ENCODE results near the gene HEXA. TPM values are rescaled to one million over a fixed set of nuclear protein-coding genes. Genes with fewer than 3 reads are reported as not detected.

Gene HEXA
- total RNA-seq (2021; fragmentation: NEBNext Ultra II Directional; extraction: Animal tissue kit (Norgen Biotek cat#: 25700)) (47.4 and 52.5 TPM in 2 replicates), polyA plus RNA-seq (2011; rRNA removed) (67.8 and 73.7 TPM in 2 replicates), polyA minus RNA-seq (2011; rRNA and poly(A)+ RNA removed) (46.6 and 65.2 TPM in 2 replicates)
- 65.7 TPM for polyA plus RNA-seq (2011; cell fraction: cytosol; rRNA removed)
- 151 TPM for polyA plus RNA-seq (2011; cell fraction: nucleus; rRNA removed)
- 41.8 to 62.0 TPM (median 54.5 TPM) in 4 replicates for polyA plus RNA-seq (2012, experiment 1 of 2)
- polyA plus RNA-seq (2012, experiment 2 of 2) = 52.2 TPM
- polyA plus RNA-seq (2013, experiment 1 of 2) = 82.8 TPM
- 76.7 TPM for polyA plus RNA-seq (2013, experiment 2 of 2)
- 36.3 TPM for polyA minus RNA-seq (2011; cell fraction: cytosol; rRNA and poly(A)+ RNA removed)
- 51.5 TPM for polyA minus RNA-seq (2011; cell fraction: nucleus; rRNA and poly(A)+ RNA removed)
- long read RNA-seq, experiment 1, full-length matches to known transcripts = 17 of 30 reads
- long read RNA-seq, experiment 1, partial matches to known transcripts = 9 of 30 reads
- long read RNA-seq, experiment 1, other reads (novel, unspliced or antisense) = 4 of 30 reads
- long read RNA-seq, experiment 2, full-length matches to known transcripts = 27 of 33 reads
- long read RNA-seq, experiment 2, partial matches to known transcripts = 0 of 33 reads
- long read RNA-seq, experiment 2, other reads (novel, unspliced or antisense) = 6 of 33 reads

GRCh38 chr15:72375846-72376581 lies at the start of gene HEXA:
HEXA (minus strand) TSS chr15:72376014; CDS start chr15:72375972, 42 bp downstream.
- Histone ChIP-seq H3K27ac (ENCODE audit: low read depth, low read length) (peak within 1 kb of the TSS; percentile 66), H3K79me1 (ENCODE audit: low read depth, low read length) (peaks cover 4% of the 10 kb centered on the region; the same call in 1 of the 2 replicates), H2BK12ac (ENCODE audit: low read depth, low read length) (no peak within 1 kb of the TSS; the same call in 1 of the 2 replicates), H4K91ac (replicated peaks; ENCODE audit: insufficient read length, low read length) (peak within 1 kb of the TSS; percentile 78), H4K8ac (ENCODE audit: extremely low read depth, insufficient read depth, low read length) (peak within 1 kb of the TSS; percentile 99; the same call in 1 of the 2 replicates), H3K23me2 (ENCODE audit: low read depth, low read length) (peaks cover 11% of the 10 kb centered on the region; the same call in 1 of the 2 replicates), H3K23ac (ENCODE audit: insufficient read length) (no peak within 1 kb of the TSS), H3K27me3 (replicated peaks in 1 of 4; ENCODE audit: control insufficient read depth in 3 of 4, extremely low read depth in 1 of 4, insufficient read depth in 3 of 4, low read length in 3 of 4) (no peaks in the 10 kb centered on the region), H3K18ac (ENCODE audit: extremely low read depth, low read length) (peak within 1 kb of the TSS; percentile 62; the same call in 1 of the 2 replicates), H3K4me2 (ENCODE audit: insufficient read depth in 1 of 2, low read depth in 2 of 2, low read length in 2 of 2) (peak within 1 kb of the TSS; percentile 64 to 94), H3K79me2 (ENCODE audit: control insufficient read depth in 1 of 2, insufficient read depth in 2 of 2, low read length in 2 of 2) (peaks cover 0 to 31% of the 10 kb centered on the region in 2 experiments; a peak in 2 of 4 replicates), H3K9ac (replicated peaks in 1 of 4; ENCODE audit: extremely low read depth in 1 of 4, low read depth in 3 of 4, low read length in 3 of 4) (peak within 1 kb of the TSS; percentile 66 to 88 (median 82)), H3K14ac (ENCODE audit: insufficient read length) (no peak within 1 kb of the TSS), H2AFZ (ENCODE audit: low read length) (peak within 1 kb of the TSS; percentile 77), H3K9me3 (ENCODE audit: insufficient read depth in 2 of 2, low read depth in 1 of 2, low read length in 1 of 2) (no peaks in the 10 kb centered on the region), H2BK120ac (replicated peaks; ENCODE audit: low read depth, low read length) (no peak within 1 kb of the TSS), H2BK15ac (ENCODE audit: low read length) (no peak within 1 kb of the TSS), H3K36me3 (ENCODE audit: control insufficient read depth in 2 of 4, insufficient read depth in 4 of 4, low read length in 3 of 4) (no peaks in the 10 kb centered on the region; a peak in 1 of 8 replicates), H3K4ac (replicated peaks; ENCODE audit: insufficient read length, low read depth, low read length) (peak within 1 kb of the TSS; percentile 47), H2BK20ac (ENCODE audit: low read length) (no peak within 1 kb of the TSS), H2BK5ac (ENCODE audit: low read depth, low read length) (peak within 1 kb of the TSS; percentile 54; the same call in 1 of the 2 replicates), H3K4me3 (ENCODE audit: extremely low read depth in 1 of 4, insufficient read depth in 2 of 4, low read depth in 3 of 4, low read length in 4 of 4) (peak within 1 kb of the TSS; percentile 84 to 99 (median 91)), H3K4me1 (replicated peaks in 1 of 4; ENCODE audit: control insufficient read depth in 3 of 4, insufficient read depth in 4 of 4, low read length in 3 of 4) (peaks cover 0 to 4% (median 0%) of the 10 kb centered on the region in 4 experiments; a peak in 2 of 7 replicates), H4K20me1 (replicated peaks in 1 of 2; ENCODE audit: control insufficient read depth in 1 of 2, insufficient read depth in 2 of 2, low read length in 2 of 2) (no peaks in the 10 kb centered on the region), H2AK5ac (ENCODE audit: low read depth, low read length) (no peak within 1 kb of the TSS), H4K5ac (ENCODE audit: insufficient read length, low read depth, low read length) (peak within 1 kb of the TSS; percentile 67), H3K56ac (replicated peaks; ENCODE audit: insufficient read length, low read depth, low read length) (peak within 1 kb of the TSS; percentile 13)
- ChIA-PET CTCF (ENCODE audit: partially characterized antibody) (interaction anchor here (0.6 to 1.4 kb wide), 6 partner anchors 10 to 597 kb away, joined by 3 to 4 read pairs (median 3); no protein-coding TSS in a partner anchor), POLR2A (ENCODE audit: partially characterized antibody) (interaction anchor here (0.6 to 3.5 kb wide), 10 partner anchors 8 to 228 kb away, joined by 3 to 12 read pairs (median 5); no protein-coding TSS in a partner anchor)
- FAIRE-seq (no peak), DNase-seq (ENCODE audit: low read depth in 1 of 2, low spot score in 2 of 2) (peak; percentile 94 to 100)
- WGBS, 2 experiments (ENCODE audit: extremely low coverage in 1 of 2, insufficient coverage in 1 of 2, insufficient read length in 1 of 2, insufficient replicate concordance in 2 of 2, low coverage in 1 of 2, low lambda C conversion rate in 2 of 2, missing lambda C conversion rate in 1 of 2) = 2% methylated on average over 41 of the region's 50 CpGs; no CpG with 5 or more reads in 1 of the 2 experiments
- TF ChIP-seq FOSL1 (IDR thresholded peaks at IDR 0.05; ENCODE audit: insufficient read depth, low read depth, low read length) = peak; percentile 73; the same call in 1 of the 2 replicates
- peak in 1 of 2 experiments; percentile 96; a peak in 1 of 4 replicates for TF ChIP-seq HDAC2 (IDR thresholded peaks at IDR 0.05; ENCODE audit: borderline replicate concordance in 1 of 2, low read depth in 2 of 2, low read length in 2 of 2)
- TF ChIP-seq BCL11A (IDR thresholded peaks at IDR 0.05; ENCODE audit: low read depth in 2 of 2, low read length in 2 of 2) = no peak
- peak; percentile 90 for TF ChIP-seq PHF8 (conservative IDR thresholded peaks at IDR 0.05; ENCODE audit: low read depth, low read length)
- no peak for TF ChIP-seq HDAC6 (IDR thresholded peaks at IDR 0.05; ENCODE audit: low read depth, low read length)
- TF ChIP-seq USF2 (IDR thresholded peaks at IDR 0.05; ENCODE audit: low read length) = peak; percentile 100
